ENCODE data around the gene ACAA2. TPM values are rescaled to one million over a fixed set of nuclear protein-coding genes. Genes with fewer than 3 reads are reported as not detected.
"Not testable (repeated sequence)": the region's sequence is repeated elsewhere in the genome, so short reads cannot be mapped to it uniquely, and the experiment has no call there.

Gene ACAA2
- total RNA-seq, 3 donors from 2014 or later = 29.2 to 31.2 (median 29.3) TPM

- H3K9me3 Mint-ChIP-seq = no peaks in the 10 kb centered on the region
Measured at GRCh38 chr18:49837889-49838288, 24.6 kb upstream of the ACAA2 start.

GRCh38 chr18:49837316-49837835, 24.0 kb upstream of the ACAA2 start:
- H3K36me3 Mint-ChIP-seq (ENCODE audit: insufficient read depth); ATAC-seq; H3K27me3 Mint-ChIP-seq (ENCODE audit: low read depth); H3K9me3 Mint-ChIP-seq; H3K4me1 Mint-ChIP-seq (ENCODE audit: low read depth); H3K4me3 Mint-ChIP-seq; DNase-seq: not testable (repeated sequence)

More at GRCh38 chr18:49837889-49838288, 24.6 kb upstream of the ACAA2 start:
- ATAC-seq (no peak), DNase-seq (no peak)
- H3K36me3 Mint-ChIP-seq (ENCODE audit: insufficient read depth) = peaks cover 1% of the 10 kb centered on the region
- H3K4me1 Mint-ChIP-seq (ENCODE audit: low read depth) = no peaks in the 10 kb centered on the region
- H3K27me3 Mint-ChIP-seq (ENCODE audit: low read depth) = no peaks in the 10 kb centered on the region
- no peak overlapping the region for H3K4me3 Mint-ChIP-seq

GRCh38 chr18:49835405-49835804, 22.1 kb upstream of the ACAA2 start:
- H3K27me3 Mint-ChIP-seq (ENCODE audit: low read depth) = no peaks in the 10 kb centered on the region
- ATAC-seq (no peak), DNase-seq (no peak)
- peaks cover 1% of the 10 kb centered on the region for H3K36me3 Mint-ChIP-seq (ENCODE audit: insufficient read depth)
- no peaks in the 10 kb centered on the region for H3K9me3 Mint-ChIP-seq
- H3K4me3 Mint-ChIP-seq = no peak overlapping the region
- no peaks in the 10 kb centered on the region for H3K4me1 Mint-ChIP-seq (ENCODE audit: low read depth)

- ATAC-seq = no peak
- peaks cover 1% of the 10 kb centered on the region for H3K36me3 Mint-ChIP-seq (ENCODE audit: insufficient read depth)
- H3K27me3 Mint-ChIP-seq (ENCODE audit: low read depth) = no peaks in the 10 kb centered on the region
- no peak for DNase-seq
- no peaks in the 10 kb centered on the region for H3K4me1 Mint-ChIP-seq (ENCODE audit: low read depth)
- H3K9me3 Mint-ChIP-seq = peaks cover 7% of the 10 kb centered on the region
- no peak overlapping the region for H3K4me3 Mint-ChIP-seq
Measured at GRCh38 chr18:49834258-49834657, 20.9 kb upstream of the ACAA2 start.

GRCh38 chr18:49833814-49834213, 20.5 kb upstream of the ACAA2 start:
- H3K4me3 Mint-ChIP-seq = no peak overlapping the region
- peaks cover 1% of the 10 kb centered on the region for H3K36me3 Mint-ChIP-seq (ENCODE audit: insufficient read depth)
- H3K27me3 Mint-ChIP-seq (ENCODE audit: low read depth) = no peaks in the 10 kb centered on the region
- ATAC-seq (no peak), DNase-seq (no peak)
- no peaks in the 10 kb centered on the region for H3K4me1 Mint-ChIP-seq (ENCODE audit: low read depth)
- peaks cover 7% of the 10 kb centered on the region for H3K9me3 Mint-ChIP-seq

GRCh38 chr18:49832221-49832647, 18.9 kb upstream of the ACAA2 start:
- ATAC-seq (no peak), DNase-seq (no peak)
- Mint-ChIP-seq H3K27me3 (ENCODE audit: low read depth) (no peaks in the 10 kb centered on the region), H3K36me3 (ENCODE audit: insufficient read depth) (peaks cover 4% of the 10 kb centered on the region), H3K4me3 (no peak overlapping the region), H3K4me1 (ENCODE audit: low read depth) (no peaks in the 10 kb centered on the region), H3K9me3 (peaks cover 19% of the 10 kb centered on the region)

GRCh38 chr18:49827996-49828395, 14.7 kb upstream of the ACAA2 start:
- Mint-ChIP-seq H3K4me1 (ENCODE audit: low read depth) (no peaks in the 10 kb centered on the region), H3K4me3 (no peak overlapping the region), H3K9me3 (peaks cover 24% of the 10 kb centered on the region), H3K27me3 (ENCODE audit: low read depth) (no peaks in the 10 kb centered on the region), H3K36me3 (ENCODE audit: insufficient read depth) (peaks cover 6% of the 10 kb centered on the region)
- ATAC-seq = no peak
- DNase-seq = no peak

- peak; percentile 77 to 83 for ATAC-seq
- Mint-ChIP-seq H3K4me3 (peak overlapping the region; percentile 60), H3K9me3 (no peaks in the 10 kb centered on the region), H3K4me1 (ENCODE audit: low read depth) (peaks cover 55% of the 10 kb centered on the region), H3K36me3 (ENCODE audit: insufficient read depth) (peaks cover 2% of the 10 kb centered on the region), H3K27me3 (ENCODE audit: low read depth) (no peaks in the 10 kb centered on the region)
- DNase-seq = peak; percentile 22
Measured at GRCh38 chr18:49819823-49820671, 6.7 kb upstream of the ACAA2 start.

- peak overlapping the region; percentile 60 for H3K4me3 Mint-ChIP-seq
- no peak for DNase-seq
- no peak for ATAC-seq
- H3K27me3 Mint-ChIP-seq (ENCODE audit: low read depth) = no peaks in the 10 kb centered on the region
- peaks cover 60% of the 10 kb centered on the region for H3K4me1 Mint-ChIP-seq (ENCODE audit: low read depth)
- H3K36me3 Mint-ChIP-seq (ENCODE audit: insufficient read depth) = no peaks in the 10 kb centered on the region
- no peaks in the 10 kb centered on the region for H3K9me3 Mint-ChIP-seq
Measured at GRCh38 chr18:49819071-49819662, 5.8 kb upstream of the ACAA2 start.

GRCh38 chr18:49817947-49818346, 4.6 kb upstream of the ACAA2 start:
- DNase-seq (no peak), ATAC-seq (no peak)
- Mint-ChIP-seq H3K36me3 (ENCODE audit: insufficient read depth) (no peaks in the 10 kb centered on the region), H3K9me3 (no peaks in the 10 kb centered on the region), H3K4me3 (no peak overlapping the region), H3K4me1 (ENCODE audit: low read depth) (peaks cover 63% of the 10 kb centered on the region), H3K27me3 (ENCODE audit: low read depth) (no peaks in the 10 kb centered on the region)

- H3K4me3 Mint-ChIP-seq = no peak overlapping the region
- H3K9me3 Mint-ChIP-seq = no peaks in the 10 kb centered on the region
- DNase-seq (no peak), ATAC-seq (no peak)
- peaks cover 71% of the 10 kb centered on the region for H3K4me1 Mint-ChIP-seq (ENCODE audit: low read depth)
- no peaks in the 10 kb centered on the region for H3K36me3 Mint-ChIP-seq (ENCODE audit: insufficient read depth)
- no peaks in the 10 kb centered on the region for H3K27me3 Mint-ChIP-seq (ENCODE audit: low read depth)
Measured at GRCh38 chr18:49815927-49816326, 2.6 kb upstream of the ACAA2 start.

GRCh38 chr18:49814147-49814499, 790 bp upstream of the ACAA2 start:
- DNase-seq = peak; percentile 48
- ATAC-seq = peak; percentile 49 to 57
- H3K4me3 Mint-ChIP-seq = peak overlapping the region; percentile 98
- peaks cover 7% of the 10 kb centered on the region for H3K9me3 Mint-ChIP-seq
- peaks cover 57% of the 10 kb centered on the region for H3K4me1 Mint-ChIP-seq (ENCODE audit: low read depth)
- peaks cover 3% of the 10 kb centered on the region for H3K36me3 Mint-ChIP-seq (ENCODE audit: insufficient read depth)
- no peaks in the 10 kb centered on the region for H3K27me3 Mint-ChIP-seq (ENCODE audit: low read depth)

GRCh38 chr18:49813069-49813318, 339 bp downstream of the ACAA2 start:
- ATAC-seq (peak in 1 of 2 donors; percentile 2), DNase-seq (no peak)
- peaks cover 46% of the 10 kb centered on the region for H3K4me1 Mint-ChIP-seq (ENCODE audit: low read depth)
- peak overlapping the region; percentile 98 for H3K4me3 Mint-ChIP-seq
- H3K36me3 Mint-ChIP-seq (ENCODE audit: insufficient read depth) = peaks cover 9% of the 10 kb centered on the region
- H3K9me3 Mint-ChIP-seq = peaks cover 14% of the 10 kb centered on the region
- H3K27me3 Mint-ChIP-seq (ENCODE audit: low read depth) = no peaks in the 10 kb centered on the region

GRCh38 chr18:49812286-49813068, 856 bp downstream of the ACAA2 start:
- no peaks in the 10 kb centered on the region for H3K27me3 Mint-ChIP-seq (ENCODE audit: low read depth)

More at GRCh38 chr18:49812286-49813068, 856 bp downstream of the ACAA2 start:
- H3K4me3 Mint-ChIP-seq = peak overlapping the region; percentile 98
- H3K9me3 Mint-ChIP-seq = peaks cover 14% of the 10 kb centered on the region
- DNase-seq (no peak), ATAC-seq (no peak)
- peaks cover 9% of the 10 kb centered on the region for H3K36me3 Mint-ChIP-seq (ENCODE audit: insufficient read depth)
- peaks cover 44% of the 10 kb centered on the region for H3K4me1 Mint-ChIP-seq (ENCODE audit: low read depth)

All from activated T-cell treated with anti-CD3 and anti-CD28 coated beads, Interleukin-2, amount 50 U/mL, for 4 hours (primary cell).